ENCODE data around the gene SGCA.

SGCA gene

DNA sequence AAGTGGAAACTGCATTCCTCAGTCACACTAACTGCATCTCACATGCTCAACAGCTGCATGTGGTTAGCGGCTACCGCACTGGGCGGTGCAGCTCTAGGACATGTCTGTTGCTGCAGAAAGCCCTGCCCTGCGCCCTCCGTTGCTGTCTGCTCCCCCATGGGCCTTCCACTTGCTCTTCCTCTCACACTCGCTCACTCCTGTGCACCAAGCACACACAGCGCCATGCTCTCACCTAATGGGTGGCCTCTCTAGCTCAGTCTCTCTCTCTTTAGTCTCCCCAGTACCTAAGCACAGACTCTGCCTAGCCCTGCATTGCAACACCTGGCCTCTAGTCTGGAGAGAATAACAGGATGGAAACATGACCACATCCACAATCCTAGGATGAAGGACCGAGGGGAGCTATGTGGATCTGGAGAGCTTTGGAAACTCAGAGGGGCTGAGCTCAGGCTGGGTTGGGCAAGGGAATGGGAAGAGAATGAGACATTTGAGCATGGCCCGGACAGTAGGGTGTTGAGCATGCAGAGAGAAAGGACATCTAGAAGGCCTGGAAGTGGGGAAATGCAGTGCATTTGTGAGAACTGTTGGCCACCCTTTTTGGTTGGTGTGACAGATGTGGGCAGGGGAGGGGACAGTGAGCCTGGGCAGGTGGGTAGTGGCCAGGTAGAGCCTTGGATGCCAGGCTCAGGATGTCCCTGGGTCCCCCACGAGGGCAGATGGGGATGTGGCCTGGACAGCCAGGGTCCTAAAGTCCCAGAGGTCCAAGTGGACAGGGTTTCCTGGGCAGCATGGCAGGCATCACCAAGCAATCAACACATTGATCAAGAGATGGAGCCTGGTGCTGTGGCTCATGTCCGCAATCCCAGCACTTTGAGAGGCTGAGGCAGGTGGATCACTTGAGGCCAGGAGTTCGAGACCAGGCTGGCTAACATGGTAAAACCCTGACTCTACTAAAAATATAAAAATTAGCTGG, 16.1 kb downstream of the SGCA start:
- no peak for DNase-seq (ENCODE audit: extremely low read depth in 1 of 2, low read depth in 1 of 2)

DNA sequence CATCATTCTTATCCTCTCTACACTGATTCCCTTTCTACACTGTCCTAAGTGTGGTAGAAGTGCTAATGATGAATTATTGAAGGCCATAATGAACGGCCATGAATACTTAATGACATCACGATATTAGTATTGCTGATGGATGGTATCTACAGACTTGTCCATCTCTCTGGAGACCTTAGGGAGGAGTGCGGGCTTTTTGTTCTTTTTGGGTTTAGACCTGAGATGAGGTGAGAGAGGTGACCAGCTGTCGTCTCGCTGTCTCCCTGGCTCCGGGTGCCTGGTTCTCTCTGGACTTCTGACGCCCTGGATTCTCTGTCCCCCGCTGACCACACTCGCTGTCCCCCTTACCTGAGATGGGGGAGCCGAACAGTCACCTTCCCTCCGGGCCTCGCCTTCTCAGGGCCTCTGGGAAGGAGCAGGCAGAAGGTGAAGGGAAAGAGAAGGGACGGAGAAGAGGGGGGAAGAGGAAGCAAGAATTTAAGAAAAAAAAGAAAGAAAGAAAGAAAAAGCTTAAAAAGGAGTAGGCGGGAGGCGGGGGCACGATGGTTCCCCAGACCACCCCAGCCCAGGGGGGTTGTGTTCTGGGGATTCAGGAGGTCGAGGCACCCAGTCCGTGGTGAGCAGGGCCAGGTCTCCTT, 17.1 kb downstream of the SGCA start:
- DNase-seq (ENCODE audit: extremely low read depth in 1 of 2, low read depth in 1 of 2), result no peak

- no peak for DNase-seq (ENCODE audit: extremely low read depth in 1 of 2, low read depth in 1 of 2)
These were observed 17.7 kb downstream of the SGCA start for GRCh38 chr17:50183421-50183994.

DNA sequence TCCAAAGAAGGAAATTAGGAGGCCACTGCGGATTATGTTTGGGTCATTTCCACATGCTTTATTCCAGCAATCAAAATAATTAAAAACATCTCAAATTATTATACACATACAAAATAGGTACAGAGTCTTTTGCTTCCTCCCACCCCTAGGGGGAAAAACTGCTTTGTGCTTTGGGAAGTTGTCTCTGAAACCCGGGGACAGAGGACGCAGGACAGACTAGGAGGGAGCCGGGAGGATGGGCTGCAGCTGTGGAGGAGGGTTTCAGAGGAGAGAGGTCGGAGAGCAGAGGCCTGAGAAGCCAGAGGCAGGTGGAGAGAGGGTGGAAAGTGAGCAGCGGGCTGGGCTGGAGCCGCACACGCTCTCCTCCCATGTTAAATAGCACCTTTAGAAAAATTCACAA, 18.3 kb downstream of the SGCA start:
- no peak for DNase-seq (ENCODE audit: extremely low read depth in 1 of 2, low read depth in 1 of 2)

GRCh38 chr17:50184611-50185398, 19.0 kb downstream of the SGCA start:
- DNase-seq (ENCODE audit: extremely low read depth in 1 of 2, low read depth in 1 of 2), result no peak

GRCh38 chr17:50185631-50186471, 20.0 kb downstream of the SGCA start:
- no peak for DNase-seq (ENCODE audit: extremely low read depth in 1 of 2, low read depth in 1 of 2)

DNA sequence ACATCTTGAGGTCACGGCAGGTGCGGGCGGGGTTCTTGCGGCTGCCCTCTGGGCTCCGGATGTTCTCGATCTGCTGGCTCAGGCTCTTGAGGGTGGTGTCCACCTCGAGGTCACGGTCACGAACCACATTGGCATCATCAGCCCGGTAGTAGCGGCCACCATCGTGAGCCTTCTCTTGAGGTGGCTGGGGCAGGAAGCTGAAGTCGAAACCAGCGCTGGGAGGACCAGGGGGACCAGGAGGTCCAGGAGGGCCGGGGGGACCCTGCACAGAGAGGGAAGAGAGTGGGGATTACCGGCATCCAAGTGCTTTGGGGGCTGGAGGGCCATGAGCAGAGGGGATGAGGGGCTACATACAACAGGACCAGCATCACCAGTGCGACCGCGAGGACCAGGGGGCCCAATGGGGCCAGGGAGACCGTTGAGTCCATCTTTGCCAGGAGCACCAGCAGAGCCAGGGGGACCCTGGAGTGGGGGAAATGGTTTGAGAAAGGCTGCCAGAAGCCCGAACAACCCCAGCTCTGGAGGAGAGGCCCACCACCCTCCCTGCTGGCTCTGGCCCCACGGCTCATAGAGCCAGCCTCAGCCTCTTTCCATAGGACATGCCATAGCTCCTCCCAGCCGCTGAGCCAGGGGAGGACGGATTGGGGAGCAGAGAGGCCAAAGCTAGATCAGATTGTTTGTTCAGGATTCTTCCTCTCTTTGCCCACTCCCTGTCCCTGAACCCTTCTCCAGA, 21.0 kb downstream of the SGCA start:
- no peak for DNase-seq (ENCODE audit: extremely low read depth in 1 of 2, low read depth in 1 of 2)

DNA sequence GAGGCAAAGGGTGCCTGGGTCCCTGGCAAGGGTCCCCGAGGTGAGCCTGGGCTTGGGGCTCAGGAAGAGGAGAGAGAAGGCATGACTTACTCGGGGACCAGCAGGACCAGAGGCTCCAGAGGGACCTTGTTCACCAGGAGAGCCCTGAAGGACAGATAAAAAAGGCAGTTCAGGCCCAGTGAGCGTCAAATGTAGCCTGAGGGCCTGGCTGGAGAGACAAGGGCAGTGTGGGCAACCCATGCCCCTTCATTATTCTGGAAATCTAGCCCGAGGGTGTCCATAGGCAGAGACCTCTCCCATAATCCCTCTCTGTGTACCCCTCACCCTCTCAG, 21.6 kb downstream of the SGCA start:
- no peak for DNase-seq (ENCODE audit: extremely low read depth in 1 of 2, low read depth in 1 of 2)

- DNase-seq (ENCODE audit: extremely low read depth in 1 of 2, low read depth in 1 of 2), result no peak
These were observed 22.1 kb downstream of the SGCA start for GRCh38 chr17:50187751-50188530.

- no peak for DNase-seq (ENCODE audit: extremely low read depth in 1 of 2, low read depth in 1 of 2)
These were observed 22.7 kb downstream of the SGCA start for GRCh38 chr17:50188531-50188920.

DNA sequence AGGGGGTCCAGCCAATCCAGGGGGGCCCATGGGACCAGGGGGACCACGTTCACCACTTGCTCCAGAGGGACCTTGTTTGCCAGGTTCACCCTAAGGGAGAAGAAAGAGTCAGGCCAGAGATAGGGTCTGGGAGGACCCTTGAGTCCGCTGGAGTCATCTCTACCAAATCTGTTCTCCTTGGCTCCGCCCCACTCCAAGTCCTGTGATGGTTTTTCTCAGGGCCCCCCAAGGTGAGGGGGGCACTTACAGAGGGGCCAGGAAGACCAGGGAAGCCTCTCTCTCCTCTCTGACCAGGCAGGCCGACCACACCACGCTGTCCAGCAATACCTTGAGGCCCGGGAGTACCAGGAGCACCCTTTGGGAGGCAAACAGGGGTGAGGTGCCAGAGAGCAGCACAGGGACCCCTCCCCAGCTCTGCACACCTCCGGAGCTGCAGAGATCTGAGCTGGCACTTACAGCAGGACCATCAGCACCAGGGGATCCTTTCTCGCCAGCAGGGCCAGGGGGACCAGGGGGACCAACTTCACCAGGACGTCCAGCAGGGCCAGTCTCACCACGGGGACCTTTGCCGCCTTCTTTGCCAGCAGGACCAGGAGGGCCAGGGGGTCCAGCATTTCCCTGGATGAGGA, 23.2 kb downstream of the SGCA start:
- DNase-seq (ENCODE audit: extremely low read depth in 1 of 2, low read depth in 1 of 2), result no peak

DNA sequence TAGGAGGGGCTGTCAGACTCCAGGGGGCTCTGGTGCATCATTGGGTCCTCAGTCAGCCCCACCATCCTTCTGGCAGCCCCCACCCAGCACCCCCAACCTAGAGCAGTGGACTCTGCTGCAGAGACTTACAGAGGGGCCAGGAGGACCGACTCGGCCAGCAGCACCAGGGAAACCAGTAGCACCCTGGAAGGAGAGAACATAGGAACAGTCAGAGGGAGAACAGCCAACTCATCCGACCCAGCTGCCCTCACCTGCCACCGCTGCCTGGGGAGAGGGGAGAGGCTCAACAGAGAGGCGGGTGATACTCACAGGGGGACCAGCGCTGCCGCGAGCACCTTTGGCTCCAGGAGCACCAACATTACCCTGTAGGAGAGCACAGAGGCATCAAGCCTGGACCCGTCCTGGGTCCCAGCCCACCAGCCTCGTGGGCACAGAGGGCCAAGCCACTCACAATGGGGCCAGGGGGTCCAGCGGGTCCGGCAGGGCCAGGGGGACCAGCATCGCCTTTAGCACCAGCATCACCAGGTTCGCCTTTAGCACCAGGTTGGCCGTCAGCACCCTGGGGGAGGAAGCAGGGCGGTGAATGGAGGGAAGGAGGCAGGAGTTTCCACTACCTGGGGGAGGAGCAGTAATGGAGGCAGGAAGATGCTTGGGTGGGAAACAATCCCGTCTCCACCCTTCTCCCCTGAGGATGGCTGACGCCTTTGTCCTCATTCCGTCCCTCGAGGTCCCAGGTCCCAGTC, 23.9 kb downstream of the SGCA start:
- DNase-seq (ENCODE audit: extremely low read depth in 1 of 2, low read depth in 1 of 2), result no peak

DNA sequence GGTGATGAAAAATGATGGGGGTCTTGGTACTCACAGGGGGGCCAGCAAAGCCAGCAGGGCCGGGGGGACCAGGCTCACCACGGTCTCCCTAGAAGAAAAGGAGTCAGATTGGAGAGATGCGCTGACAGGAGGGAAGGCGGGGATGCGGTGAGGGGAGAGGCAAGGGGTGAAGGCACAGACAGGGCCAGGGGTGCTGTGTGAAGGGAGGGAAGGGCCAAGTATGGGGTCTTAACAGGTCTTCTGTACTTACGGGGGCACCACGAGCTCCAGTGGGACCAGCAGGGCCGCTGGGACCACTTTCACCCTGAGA, 24.4 kb downstream of the SGCA start:
- DNase-seq (ENCODE audit: extremely low read depth in 1 of 2, low read depth in 1 of 2), result no peak

GRCh38 chr17:50190603-50191358, 25.0 kb downstream of the SGCA start:
- DNase-seq (ENCODE audit: extremely low read depth in 1 of 2, low read depth in 1 of 2), result no peak

GRCh38 chr17:50191359-50192143, 25.7 kb downstream of the SGCA start:
- DNase-seq (ENCODE audit: extremely low read depth in 1 of 2, low read depth in 1 of 2), result no peak

- no peak for DNase-seq (ENCODE audit: extremely low read depth in 1 of 2, low read depth in 1 of 2)
These were observed 26.4 kb downstream of the SGCA start for GRCh38 chr17:50192144-50192617.
